SKM-1 treated with dmso at 0.1 percent for 144 hours (cell line): ENCODE results near the gene KRT78.

Source experiments
- DNase-seq: peaks from one replicate; lab custom pipeline; 2025; ENCODE audit not compliant: unreplicated experiment; lab: John Stamatoyannopoulos, UW

The KRT78 gene

GRCh38 chr12:52813885-52814709 lies 34.7 kb downstream of the KRT78 start, which contains the start of gene KRT4:
TSS of gene KRT4 (minus strand) at chr12:52814116. CDS start at chr12:52814058, 58 bp downstream.
- no peak for DNase-seq

GRCh38 chr12:52813203-52813819 lies 35.5 kb downstream of the KRT78 start:
- no peak for DNase-seq

GRCh38 chr12:52812749-52813148 lies 36.0 kb downstream of the KRT78 start:
- DNase-seq: no peak

GRCh38 chr12:52812073-52812400 lies 36.8 kb downstream of the KRT78 start:
- no peak for DNase-seq

- no peak for DNase-seq
Measured at GRCh38 chr12:52811191-52812072, 37.4 kb downstream of the KRT78 start.

GRCh38 chr12:52810554-52810953 lies 38.2 kb downstream of the KRT78 start:
- no peak for DNase-seq

GRCh38 chr12:52809166-52809565 lies 39.6 kb downstream of the KRT78 start:
- DNase-seq: no peak

- DNase-seq: no peak
Measured at GRCh38 chr12:52808573-52809160, 40.1 kb downstream of the KRT78 start.

- no peak for DNase-seq
Measured at GRCh38 chr12:52807544-52808470, 41.0 kb downstream of the KRT78 start.

- no peak for DNase-seq
Measured at GRCh38 chr12:52806821-52807543, 41.8 kb downstream of the KRT78 start.

- no peak for DNase-seq
Measured at GRCh38 chr12:52806169-52806811, 42.5 kb downstream of the KRT78 start.

GRCh38 chr12:52805739-52806138 lies 43.1 kb downstream of the KRT78 start:
- DNase-seq: no peak

GRCh38 chr12:52805000-52805399 lies 43.8 kb downstream of the KRT78 start:
- DNase-seq: no peak

- DNase-seq: no peak
Measured at GRCh38 chr12:52802442-52802841, 46.4 kb downstream of the KRT78 start.

GRCh38 chr12:52801773-52802172 lies 47.0 kb downstream of the KRT78 start:
- no peak for DNase-seq

GRCh38 chr12:52800259-52800917 lies 48.4 kb downstream of the KRT78 start:
- no peak for DNase-seq

GRCh38 chr12:52799505-52800211 lies 49.1 kb downstream of the KRT78 start:
- no peak for DNase-seq
